Stimulated activated CD8-positive, alpha-beta memory T cell treated with anti-CD3 and anti-CD28 coated beads, Interleukin-7, amount 100 ng/mL, for 4 hours (primary cell): Measurements from ENCODE around the gene LRFN2.

ENCODE experiments used
- DNase-seq, 2 donors: peaks; one replicate each; pipeline ENCODE4 v3.0.0-alpha.2; 2020; ENCODE audit warnings: low read depth in 2 of 2

LRFN2 gene

GRCh38 chr6:40517654-40518053, 69.5 kb downstream of the LRFN2 start:
- DNase-seq = no peak

- DNase-seq = no peak
Observed at GRCh38 chr6:40516429-40516828, 70.7 kb downstream of the LRFN2 start.

- no peak for DNase-seq
Observed at GRCh38 chr6:40512340-40512739, 74.8 kb downstream of the LRFN2 start.

- DNase-seq = no peak
Observed at GRCh38 chr6:40511884-40512283, 75.3 kb downstream of the LRFN2 start.

- DNase-seq = no peak
Observed at GRCh38 chr6:40510442-40510841, 76.7 kb downstream of the LRFN2 start.

GRCh38 chr6:40509716-40510260, 77.4 kb downstream of the LRFN2 start:
- DNase-seq = no peak

- DNase-seq = no peak
Observed at GRCh38 chr6:40509086-40509485, 78.1 kb downstream of the LRFN2 start.

GRCh38 chr6:40506954-40507353, 80.2 kb downstream of the LRFN2 start:
- no peak for DNase-seq

- no peak for DNase-seq
Observed at GRCh38 chr6:40505191-40505810, 81.9 kb downstream of the LRFN2 start.

GRCh38 chr6:40504274-40504673, 82.9 kb downstream of the LRFN2 start:
- DNase-seq = no peak

GRCh38 chr6:40500227-40500626, 86.9 kb downstream of the LRFN2 start:
- DNase-seq = no peak

- DNase-seq = no peak
Observed at GRCh38 chr6:40499215-40499614, 87.9 kb downstream of the LRFN2 start.

GRCh38 chr6:40498148-40498547, 89.0 kb downstream of the LRFN2 start:
- DNase-seq = no peak

GRCh38 chr6:40492187-40492586, 95.0 kb downstream of the LRFN2 start:
- no peak for DNase-seq

GRCh38 chr6:40490508-40490907, 96.7 kb downstream of the LRFN2 start:
- DNase-seq = no peak

- DNase-seq = no peak
Observed at GRCh38 chr6:40489798-40490197, 97.4 kb downstream of the LRFN2 start.

GRCh38 chr6:40486576-40486975, 100.6 kb downstream of the LRFN2 start:
- no peak for DNase-seq

GRCh38 chr6:40485795-40486194, 101.4 kb downstream of the LRFN2 start:
- no peak for DNase-seq

- DNase-seq = no peak
Observed at GRCh38 chr6:40485300-40485699, 101.9 kb downstream of the LRFN2 start.

- no peak for DNase-seq
Observed at GRCh38 chr6:40484066-40484465, 103.1 kb downstream of the LRFN2 start.

GRCh38 chr6:40482532-40482931, 104.6 kb downstream of the LRFN2 start:
- DNase-seq = no peak

GRCh38 chr6:40480678-40481077, 106.5 kb downstream of the LRFN2 start:
- no peak for DNase-seq

GRCh38 chr6:40479706-40480105, 107.5 kb downstream of the LRFN2 start:
- DNase-seq = no peak
